Ishikawa (cell line): ENCODE data around the gene SIRT2.

ENCODE experiments used
- CREB1 ChIP-seq: IDR thresholded peaks from 2 replicates; pipeline ENCODE4 v1.6.1; 2012; ENCODE audit warnings: low read depth
- YY1 ChIP-seq: IDR thresholded peaks from 2 replicates; pipeline ENCODE4 v1.6.1; 2012; ENCODE audit warnings: low read depth
- ZBTB7A ChIP-seq: IDR thresholded peaks from 2 replicates; pipeline ENCODE4 v1.6.1; 2012; ENCODE audit warnings: low read depth
- TF ChIP-seq, protein P1 (sequence below): IDR thresholded peaks from 2 replicates; pipeline ENCODE4 v1.6.1; 2012
- TF ChIP-seq, protein P2 (sequence below): IDR thresholded peaks from 2 replicates; pipeline ENCODE4 v1.6.1; 2012; ENCODE audit warnings: low read depth, mild to moderate bottlenecking
- TF ChIP-seq, protein P3 (sequence below): IDR thresholded peaks from 2 replicates; pipeline ENCODE4 v1.6.1; 2012

GRCh38 chr19:38901683-38902082 is 2.3 kb upstream of the SIRT2 start:
- TF ChIP-seq ZBTB7A (no peak), YY1 (no peak), CREB1 (no peak)
- TF ChIP-seq, protein P1, sequence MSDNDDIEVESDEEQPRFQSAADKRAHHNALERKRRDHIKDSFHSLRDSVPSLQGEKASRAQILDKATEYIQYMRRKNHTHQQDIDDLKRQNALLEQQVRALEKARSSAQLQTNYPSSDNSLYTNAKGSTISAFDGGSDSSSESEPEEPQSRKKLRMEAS: no peak
- TF ChIP-seq, protein P2, sequence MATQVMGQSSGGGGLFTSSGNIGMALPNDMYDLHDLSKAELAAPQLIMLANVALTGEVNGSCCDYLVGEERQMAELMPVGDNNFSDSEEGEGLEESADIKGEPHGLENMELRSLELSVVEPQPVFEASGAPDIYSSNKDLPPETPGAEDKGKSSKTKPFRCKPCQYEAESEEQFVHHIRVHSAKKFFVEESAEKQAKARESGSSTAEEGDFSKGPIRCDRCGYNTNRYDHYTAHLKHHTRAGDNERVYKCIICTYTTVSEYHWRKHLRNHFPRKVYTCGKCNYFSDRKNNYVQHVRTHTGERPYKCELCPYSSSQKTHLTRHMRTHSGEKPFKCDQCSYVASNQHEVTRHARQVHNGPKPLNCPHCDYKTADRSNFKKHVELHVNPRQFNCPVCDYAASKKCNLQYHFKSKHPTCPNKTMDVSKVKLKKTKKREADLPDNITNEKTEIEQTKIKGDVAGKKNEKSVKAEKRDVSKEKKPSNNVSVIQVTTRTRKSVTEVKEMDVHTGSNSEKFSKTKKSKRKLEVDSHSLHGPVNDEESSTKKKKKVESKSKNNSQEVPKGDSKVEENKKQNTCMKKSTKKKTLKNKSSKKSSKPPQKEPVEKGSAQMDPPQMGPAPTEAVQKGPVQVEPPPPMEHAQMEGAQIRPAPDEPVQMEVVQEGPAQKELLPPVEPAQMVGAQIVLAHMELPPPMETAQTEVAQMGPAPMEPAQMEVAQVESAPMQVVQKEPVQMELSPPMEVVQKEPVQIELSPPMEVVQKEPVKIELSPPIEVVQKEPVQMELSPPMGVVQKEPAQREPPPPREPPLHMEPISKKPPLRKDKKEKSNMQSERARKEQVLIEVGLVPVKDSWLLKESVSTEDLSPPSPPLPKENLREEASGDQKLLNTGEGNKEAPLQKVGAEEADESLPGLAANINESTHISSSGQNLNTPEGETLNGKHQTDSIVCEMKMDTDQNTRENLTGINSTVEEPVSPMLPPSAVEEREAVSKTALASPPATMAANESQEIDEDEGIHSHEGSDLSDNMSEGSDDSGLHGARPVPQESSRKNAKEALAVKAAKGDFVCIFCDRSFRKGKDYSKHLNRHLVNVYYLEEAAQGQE: no peak
- TF ChIP-seq, protein P3, sequence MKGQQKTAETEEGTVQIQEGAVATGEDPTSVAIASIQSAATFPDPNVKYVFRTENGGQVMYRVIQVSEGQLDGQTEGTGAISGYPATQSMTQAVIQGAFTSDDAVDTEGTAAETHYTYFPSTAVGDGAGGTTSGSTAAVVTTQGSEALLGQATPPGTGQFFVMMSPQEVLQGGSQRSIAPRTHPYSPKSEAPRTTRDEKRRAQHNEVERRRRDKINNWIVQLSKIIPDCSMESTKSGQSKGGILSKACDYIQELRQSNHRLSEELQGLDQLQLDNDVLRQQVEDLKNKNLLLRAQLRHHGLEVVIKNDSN: no peak
